ENCODE results near the gene COX19. TPM values are rescaled to one million over a fixed set of nuclear protein-coding genes. Genes with fewer than 3 reads are reported as not detected.
A peak's percentile ranks its signal among the peaks of the same experiment; 100 is the strongest.
"Not testable (repeated sequence)": the region's sequence is repeated elsewhere in the genome, so short reads cannot be mapped to it uniquely, and the experiment has no call there.

COX19 gene
- total RNA-seq, 1 donor = 10.9 TPM

DNA sequence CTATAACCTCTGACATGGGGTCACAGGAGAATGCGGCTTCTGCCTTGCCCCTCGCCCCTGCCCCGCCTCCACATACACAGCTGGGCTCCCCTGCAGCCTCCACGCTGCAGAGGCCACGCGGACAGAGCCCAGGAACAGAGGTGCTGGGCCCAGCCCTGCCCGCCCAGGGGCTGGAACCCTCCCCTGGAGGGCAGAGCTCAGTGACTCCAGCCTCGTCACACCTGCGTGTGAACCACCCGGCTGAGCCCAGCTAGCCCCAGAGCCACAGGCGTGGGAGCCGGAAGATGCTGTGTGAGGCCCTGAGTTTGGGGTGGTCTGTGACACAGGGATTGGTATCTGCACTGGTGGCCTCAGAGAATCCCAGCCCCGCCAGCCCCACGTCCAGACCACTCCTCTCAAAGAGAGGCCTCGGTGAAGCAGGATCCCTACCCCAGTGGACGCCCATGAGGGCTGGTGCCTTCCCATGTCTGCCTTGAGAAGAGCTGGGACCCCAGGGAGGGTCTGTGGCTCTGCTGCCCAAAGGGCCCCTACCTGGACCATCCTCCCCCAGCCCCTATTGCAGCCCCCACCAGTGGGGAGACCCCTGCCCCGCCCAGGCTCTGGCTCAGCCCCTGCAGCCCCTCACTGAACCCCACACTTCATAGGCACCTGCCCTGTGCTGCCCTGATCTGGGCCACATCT, 12.8 kb downstream of the COX19 start:
- no peak overlapping the region for H3K4me2 ChIP-seq (ENCODE audit: insufficient read depth, low read length)
- no peaks in the 10 kb centered on the region for H3K79me2 ChIP-seq (ENCODE audit: insufficient read depth, low read length)
- H3K9me3 ChIP-seq (ENCODE audit: low read depth, low read length) = no peaks in the 10 kb centered on the region
- H3K4me3 ChIP-seq (ENCODE audit: insufficient read depth, low read length) = no peak overlapping the region
- no peak for TF ChIP-seq CTCF (IDR thresholded peaks at IDR 0.05; ENCODE audit: extremely low read depth, low read depth, low read length)
- DNase-seq (ENCODE audit: insufficient read length, low spot score, missing footprints) = peak; percentile 84
- peaks cover 21% of the 10 kb centered on the region for H4K20me1 ChIP-seq (ENCODE audit: insufficient read depth, low read length)
- H2AFZ ChIP-seq (ENCODE audit: low read length) = no peak overlapping the region
- H3K4me1 ChIP-seq (ENCODE audit: insufficient read depth, low read length) = peaks cover 5% of the 10 kb centered on the region
- no peak overlapping the region for H3K27ac ChIP-seq (ENCODE audit: low read depth, low read length)
- peaks cover 6% of the 10 kb centered on the region for H3K36me3 ChIP-seq (ENCODE audit: insufficient read depth, low read length)
- peaks cover 35% of the 10 kb centered on the region for H3K27me3 ChIP-seq (ENCODE audit: insufficient read depth, low read length)

- Histone ChIP-seq H3K79me2 (ENCODE audit: insufficient read depth, low read length) (no peaks in the 10 kb centered on the region), H3K9me3 (ENCODE audit: low read depth, low read length) (no peaks in the 10 kb centered on the region), H3K27me3 (ENCODE audit: insufficient read depth, low read length) (peaks cover 41% of the 10 kb centered on the region), H3K4me2 (ENCODE audit: insufficient read depth, low read length) (no peak overlapping the region), H3K36me3 (ENCODE audit: insufficient read depth, low read length) (no peaks in the 10 kb centered on the region), H4K20me1 (ENCODE audit: insufficient read depth, low read length) (peaks cover 19% of the 10 kb centered on the region), H3K27ac (ENCODE audit: low read depth, low read length) (no peak overlapping the region), H3K4me3 (ENCODE audit: insufficient read depth, low read length) (no peak overlapping the region), H3K4me1 (ENCODE audit: insufficient read depth, low read length) (peaks cover 5% of the 10 kb centered on the region), H2AFZ (ENCODE audit: low read length) (no peak overlapping the region)
- DNase-seq (ENCODE audit: insufficient read length, low spot score, missing footprints) = peak; percentile 79
- TF ChIP-seq CTCF (IDR thresholded peaks at IDR 0.05; ENCODE audit: extremely low read depth, low read depth, low read length) = no peak
These were observed 13.6 kb downstream of the COX19 start for GRCh38 chr7:961546-962400.

DNA sequence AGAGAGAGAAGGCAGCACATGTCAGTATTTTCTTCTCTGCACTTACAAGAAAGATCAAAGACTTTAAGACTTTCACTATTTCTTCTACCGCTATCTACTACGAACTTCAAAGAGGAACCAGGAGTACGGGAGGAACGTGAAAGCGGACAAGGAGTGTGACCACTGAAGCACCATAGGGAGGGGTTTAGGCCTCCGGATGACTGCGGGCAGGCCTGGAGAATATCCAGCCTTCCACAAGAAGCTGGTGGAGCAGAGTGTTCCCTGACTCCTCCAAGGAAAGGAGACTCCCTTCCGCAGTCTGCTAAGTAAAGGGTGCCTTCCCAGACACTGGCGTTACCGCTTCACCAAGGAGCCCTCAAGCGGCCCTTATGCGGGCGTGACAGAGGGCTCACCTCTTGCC, 14.4 kb downstream of the COX19 start:
- not testable (repeated sequence) for H3K4me2 ChIP-seq (ENCODE audit: insufficient read depth, low read length); H3K27ac ChIP-seq (ENCODE audit: low read depth, low read length); H2AFZ ChIP-seq (ENCODE audit: low read length); H3K36me3 ChIP-seq (ENCODE audit: insufficient read depth, low read length); DNase-seq (ENCODE audit: insufficient read length, low spot score, missing footprints); H3K9me3 ChIP-seq (ENCODE audit: low read depth, low read length); H3K79me2 ChIP-seq (ENCODE audit: insufficient read depth, low read length); H3K4me1 ChIP-seq (ENCODE audit: insufficient read depth, low read length); H3K4me3 ChIP-seq (ENCODE audit: insufficient read depth, low read length)
- Histone ChIP-seq H4K20me1 (ENCODE audit: insufficient read depth, low read length) (peaks cover 13% of the 10 kb centered on the region), H3K27me3 (ENCODE audit: insufficient read depth, low read length) (peaks cover 42% of the 10 kb centered on the region)

DNA sequence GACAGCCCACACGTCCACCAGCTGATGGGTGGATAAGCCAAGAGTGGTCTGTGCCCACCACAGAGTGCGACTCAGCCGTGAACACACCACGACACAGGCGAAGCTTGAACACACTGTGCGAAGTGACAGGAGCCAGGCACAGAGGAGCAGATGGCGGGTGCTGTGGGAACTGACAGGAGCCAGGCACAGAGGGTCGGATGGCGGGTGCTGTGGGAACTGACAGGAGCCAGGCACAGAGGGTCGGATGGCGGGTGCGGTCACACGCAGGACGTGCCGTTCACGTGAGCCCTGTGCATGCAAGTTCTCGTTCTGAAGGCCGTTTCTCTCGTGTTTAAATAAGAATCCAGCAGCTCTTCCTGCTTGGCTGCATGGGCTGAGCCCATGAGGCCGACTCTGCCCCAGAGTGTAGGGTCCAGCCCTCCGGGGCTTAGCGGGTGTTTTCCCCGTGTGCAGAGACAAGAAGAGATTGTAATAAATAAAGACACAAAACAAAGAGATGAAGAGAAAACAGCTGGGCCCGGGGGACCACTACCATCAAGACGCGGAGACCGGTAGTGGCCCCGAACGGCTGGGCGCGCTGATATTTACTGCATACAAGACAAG, 15.0 kb downstream of the COX19 start:
- no peak overlapping the region for H3K27ac ChIP-seq (ENCODE audit: low read depth, low read length)
- no peak overlapping the region for H2AFZ ChIP-seq (ENCODE audit: low read length)
- no peaks in the 10 kb centered on the region for H3K79me2 ChIP-seq (ENCODE audit: insufficient read depth, low read length)
- H3K4me3 ChIP-seq (ENCODE audit: insufficient read depth, low read length) = no peak overlapping the region
- H3K36me3 ChIP-seq (ENCODE audit: insufficient read depth, low read length) = no peaks in the 10 kb centered on the region
- no peak overlapping the region for H3K4me2 ChIP-seq (ENCODE audit: insufficient read depth, low read length)
- H3K27me3 ChIP-seq (ENCODE audit: insufficient read depth, low read length) = peaks cover 48% of the 10 kb centered on the region
- peak; percentile 22 for DNase-seq (ENCODE audit: insufficient read length, low spot score, missing footprints)
- H4K20me1 ChIP-seq (ENCODE audit: insufficient read depth, low read length) = peaks cover 11% of the 10 kb centered on the region
- H3K9me3 ChIP-seq (ENCODE audit: low read depth, low read length) = no peaks in the 10 kb centered on the region
- TF ChIP-seq CTCF (IDR thresholded peaks at IDR 0.05; ENCODE audit: extremely low read depth, low read depth, low read length) = no peak
- H3K4me1 ChIP-seq (ENCODE audit: insufficient read depth, low read length) = peaks cover 4% of the 10 kb centered on the region

- H3K36me3 ChIP-seq (ENCODE audit: insufficient read depth, low read length); H3K79me2 ChIP-seq (ENCODE audit: insufficient read depth, low read length); H3K4me1 ChIP-seq (ENCODE audit: insufficient read depth, low read length); H3K27ac ChIP-seq (ENCODE audit: low read depth, low read length); H4K20me1 ChIP-seq (ENCODE audit: insufficient read depth, low read length); H3K9me3 ChIP-seq (ENCODE audit: low read depth, low read length); DNase-seq (ENCODE audit: insufficient read length, low spot score, missing footprints); H2AFZ ChIP-seq (ENCODE audit: low read length); H3K4me2 ChIP-seq (ENCODE audit: insufficient read depth, low read length); H3K4me3 ChIP-seq (ENCODE audit: insufficient read depth, low read length): not testable (repeated sequence)
- peaks cover 49% of the 10 kb centered on the region for H3K27me3 ChIP-seq (ENCODE audit: insufficient read depth, low read length)
These were observed 15.6 kb downstream of the COX19 start for GRCh38 chr7:959740-960139.

Measured in osteoblast (primary cell).